ENCODE data around the gene LPIN1. TPM values are rescaled to one million over a fixed set of nuclear protein-coding genes. Genes with fewer than 3 reads are reported as not detected.
A peak's percentile ranks its signal among the peaks of the same experiment; 100 is the strongest.

Gene LPIN1
- total and polyA plus RNA-seq, 2 of the 13 experiments (the other 11 are each of a cell fraction or from before 2014, with no cell fraction given) = 9.7 to 19.4 TPM

- TF ChIP-seq TFDP1 (CRISPR knock-in tag; IDR thresholded peaks at IDR 0.05; ENCODE audit: borderline replicate concordance) (no peak), RELA (CRISPR knock-in tag; IDR thresholded peaks at IDR 0.05) (no peak), ZBTB33 (CRISPR knock-in tag; IDR thresholded peaks at IDR 0.05) (no peak), THAP9 (CRISPR knock-in tag; IDR thresholded peaks at IDR 0.05; ENCODE audit: borderline replicate concordance) (0 out of 2 replicates have a peak, but pooled peaks have one; percentile 40), NFYB (CRISPR knock-in tag; IDR thresholded peaks at IDR 0.05) (no peak), ZNF788 (CRISPR knock-in tag; IDR thresholded peaks at IDR 0.05; ENCODE audit: borderline replicate concordance) (0 out of 2 replicates have a peak, but pooled peaks have one; percentile 38), MATR3 (CRISPR knock-in tag; IDR thresholded peaks at IDR 0.05) (no peak), GATAD2A (CRISPR knock-in tag; IDR thresholded peaks at IDR 0.05) (no peak), REL (CRISPR knock-in tag; conservative IDR thresholded peaks at IDR 0.05) (no peak), TGIF2 (CRISPR knock-in tag; IDR thresholded peaks at IDR 0.05) (no peak), DNMT1 (CRISPR knock-in tag; IDR thresholded peaks at IDR 0.05) (no peak), TCF7 (IDR thresholded peaks at IDR 0.05; ENCODE audit: low read depth) (no peak), ZNF597 (CRISPR knock-in tag; IDR thresholded peaks at IDR 0.05) (no peak), ZNF720 (CRISPR knock-in tag; IDR thresholded peaks at IDR 0.05) (no peak), GZF1 (CRISPR knock-in tag; IDR thresholded peaks at IDR 0.05) (no peak), JUNB (CRISPR knock-in tag; IDR thresholded peaks at IDR 0.05; ENCODE audit: borderline replicate concordance) (no peak), ZNF230 (CRISPR knock-in tag; IDR thresholded peaks at IDR 0.05) (no peak), HES4 (CRISPR knock-in tag; IDR thresholded peaks at IDR 0.05; ENCODE audit: borderline replicate concordance) (no peak), PLSCR1 (CRISPR knock-in tag; IDR thresholded peaks at IDR 0.05; ENCODE audit: borderline replicate concordance) (no peak), ZNF552 (CRISPR knock-in tag; IDR thresholded peaks at IDR 0.05; ENCODE audit: borderline replicate concordance) (peak; percentile 71), KLF12 (CRISPR knock-in tag; IDR thresholded peaks at IDR 0.05; ENCODE audit: borderline replicate concordance) (no peak), NFRKB (IDR thresholded peaks at IDR 0.05) (no peak), FOXA1 (IDR thresholded peaks at IDR 0.05) (no peak), FOXA1 (CRISPR knock-in tag; IDR thresholded peaks at IDR 0.05) (no peak)
Measured at GRCh38 chr2:11837875-11838734, 91.7 kb downstream of the LPIN1 start (continued).
